PC-3 (cell line): Measurements from ENCODE around the gene CDC42BPB. TPM values are rescaled to one million over a fixed set of nuclear protein-coding genes. Genes with fewer than 3 reads are reported as not detected.

Experiments
- ATAC-seq: fragments of 200-7000 bp; cut with Tn5 transposase; 2 replicates; pipeline ENCODE4 v1.9.1; 2020; ENCODE audit warnings: mild to moderate bottlenecking, moderate library complexity
- BruUV-seq: library from RNA; stranded (reverse); fragments of 400-500 nt; replicated peaks from 2 replicates; lab custom pipeline; 2021; lab: Mats Ljungman, UMichigan
- CTCF ChIA-PET: fragments of 300-600 bp; sonication (Branson Sonifier 250); formaldehyde crosslinking; loops from one replicate; lab custom pipeline; 2022; ENCODE audit warnings: antibody characterized with exemption; lab: Charles Lee
- POLR2A ChIA-PET: fragments of 300-600 bp; sonication (Branson Sonifier 250); formaldehyde crosslinking; loops from one replicate; lab custom pipeline; 2022; ENCODE audit warnings: antibody characterized with exemption; ENCODE audit not compliant: unreplicated experiment; lab: Charles Lee
- DNase-seq: peaks from one replicate; pipeline ENCODE4 v3.0.0-alpha.2; 2015
- H2AFZ ChIP-seq: fragments of 300-600 bp; sonication (generic); 2 replicates; pipeline ENCODE4 v1.6.0; 2016; ENCODE audit warnings: antibody characterized with exemption, low read length
- H3F3A ChIP-seq: fragments of 300-600 bp; sonication (generic); one replicate; pipeline ENCODE4 v1.6.0; 2017; ENCODE audit warnings: antibody characterized with exemption, low read length, control low read depth, mild to moderate bottlenecking; ENCODE audit not compliant: unreplicated experiment
- H3K27ac ChIP-seq: fragments of 300-600 bp; sonication (generic); 2 replicates; pipeline ENCODE4 v1.5.1; 2016; ENCODE audit warnings: mild to moderate bottlenecking, low read length
- H3K27me3 ChIP-seq: fragments of 300-600 bp; sonication (generic); 2 replicates; pipeline ENCODE4 v1.6.1; 2016; ENCODE audit warnings: low read length, mixed read lengths
- H3K36me3 ChIP-seq: fragments of 300-600 bp; sonication (generic); 2 replicates; pipeline ENCODE4 v1.6.1; 2016; ENCODE audit warnings: low read depth, mixed run types, low read length, mixed read lengths
- H3K4me1 ChIP-seq: fragments of 300-600 bp; sonication (generic); 2 replicates; pipeline ENCODE4 v1.5.1; 2016; ENCODE audit warnings: low read length; ENCODE audit not compliant: insufficient read depth
- H3K4me2 ChIP-seq: fragments of 300-600 bp; sonication (generic); 2 replicates; pipeline ENCODE4 v1.6.0; 2016; ENCODE audit warnings: low read length
- H3K4me3 ChIP-seq: fragments of 300-600 bp; sonication (generic); 2 replicates; pipeline ENCODE4 v1.5.1; 2016; ENCODE audit warnings: mild to moderate bottlenecking, low read length, mixed read lengths
- H3K79me2 ChIP-seq: fragments of 300-600 bp; sonication (generic); 2 replicates; pipeline ENCODE4 v1.6.1; 2017; ENCODE audit warnings: low read length, mixed read lengths
- H3K9ac ChIP-seq: fragments of 300-600 bp; sonication (generic); 2 replicates; pipeline ENCODE4 v1.6.0; 2016; ENCODE audit warnings: mild to moderate bottlenecking, low read length
- H3K9me2 ChIP-seq: fragments of 300-600 bp; sonication (generic); replicated peaks from 2 replicates; pipeline ENCODE4 v1.6.1; 2016; ENCODE audit warnings: mixed run types, low read length, mixed read lengths
- H3K9me3 ChIP-seq: fragments of 300-600 bp; sonication (generic); 2 replicates; pipeline ENCODE4 v1.6.1; 2016; ENCODE audit warnings: low read length, mixed read lengths
- H4K20me1 ChIP-seq: fragments of 300-600 bp; sonication (generic); 2 replicates; pipeline ENCODE4 v1.6.1; 2016; ENCODE audit warnings: low read length, mixed read lengths
- CTCF ChIP-seq: fragments of 300-600 bp; sonication (generic); conservative IDR thresholded peaks from 2 replicates; pipeline ENCODE4 v1.5.1; 2017; ENCODE audit warnings: antibody characterized with exemption, low read depth, mild to moderate bottlenecking, low read length
- EZH2 ChIP-seq: fragments of 300-600 bp; sonication (generic); IDR thresholded peaks from one replicate; pipeline ENCODE4 v1.6.1; 2017; ENCODE audit warnings: antibody characterized with exemption, mild to moderate bottlenecking, low read length; ENCODE audit not compliant: unreplicated experiment
- EZH2phosphoT487 ChIP-seq: fragments of 300-600 bp; sonication (generic); IDR thresholded peaks from 2 replicates; pipeline ENCODE4 v1.6.1; 2018; ENCODE audit warnings: mild to moderate bottlenecking, antibody characterized with exemption, low read length, borderline replicate concordance
- intact Hi-C: fragments of 100-400 bp; cut with micrococcal nuclease; formaldehyde crosslinking; loops from 2 replicates; pipeline ENCODE4 v1.9.0; 2023
- total RNA-seq: library from RNA; depleted of rRNA; stranded (reverse); fragments of >200 nt; gene quantifications from 2 replicates; pipeline ENCODE4 v1.2.3, GENCODE V29; 2014

CDC42BPB gene
- total RNA-seq, 1 experiment from 2014 or later, result 73.0 TPM

- TF ChIP-seq EZH2 (no peak), CTCF (no peak), EZH2phosphoT487 (no peak)
- no TSS peak for BruUV-seq
- H3K9me2 ChIP-seq, result no peaks in the 10 kb centered on the region
- ChIA-PET POLR2A (no interaction called here), CTCF (no interaction called here)
- ATAC-seq (no peak), DNase-seq (no peak)
- H3K9me3 ChIP-seq, result no peaks in the 10 kb centered on the region
- H3K4me1 ChIP-seq, result no peaks in the 10 kb centered on the region
- H4K20me1 ChIP-seq, result no peaks in the 10 kb centered on the region
- H3K4me3 ChIP-seq, result no peak overlapping the region
- H3K4me2 ChIP-seq, result no peak overlapping the region
- H3K79me2 ChIP-seq, result no peaks in the 10 kb centered on the region
- intact Hi-C loops, result no loop called here
- H3K36me3 ChIP-seq, result peaks cover 62% of the 10 kb centered on the region
- no peaks in the 10 kb centered on the region for H3F3A ChIP-seq
- no peaks in the 10 kb centered on the region for H3K27me3 ChIP-seq
- H2AFZ ChIP-seq, result no peak overlapping the region
- H3K27ac ChIP-seq, result no peak overlapping the region
- H3K9ac ChIP-seq, result no peak overlapping the region
These were observed 98.9 kb downstream of the CDC42BPB start for GRCh38 chr14:102958461-102958860.

- no peaks in the 10 kb centered on the region for H3F3A ChIP-seq
- no peak overlapping the region for H3K4me3 ChIP-seq
- no peak for DNase-seq
- POLR2A ChIA-PET, result no interaction called here
- CTCF ChIA-PET, result no interaction called here
- intact Hi-C loops, result no loop called here
- H3K79me2 ChIP-seq, result no peaks in the 10 kb centered on the region
- TF ChIP-seq EZH2 (no peak), EZH2phosphoT487 (no peak), CTCF (no peak)
- no peaks in the 10 kb centered on the region for H3K27me3 ChIP-seq
- BruUV-seq, result no TSS peak
- no peak overlapping the region for H3K9ac ChIP-seq
- no peak overlapping the region for H2AFZ ChIP-seq
- H3K36me3 ChIP-seq, result peaks cover 56% of the 10 kb centered on the region
- no peaks in the 10 kb centered on the region for H3K9me3 ChIP-seq
- H3K9me2 ChIP-seq, result no peaks in the 10 kb centered on the region
- H3K4me2 ChIP-seq, result no peak overlapping the region
- H3K27ac ChIP-seq, result no peak overlapping the region
- no peaks in the 10 kb centered on the region for H4K20me1 ChIP-seq
- no peak for ATAC-seq
- no peaks in the 10 kb centered on the region for H3K4me1 ChIP-seq
These were observed 100.1 kb downstream of the CDC42BPB start for GRCh38 chr14:102957222-102957621.

- CTCF ChIA-PET, result no interaction called here
- Histone ChIP-seq H3K4me3 (no peak overlapping the region), H3K9me2 (no peaks in the 10 kb centered on the region), H3K27ac (no peak overlapping the region), H3K79me2 (no peaks in the 10 kb centered on the region), H2AFZ (no peak overlapping the region), H3K4me2 (no peak overlapping the region), H3K9me3 (no peaks in the 10 kb centered on the region), H3K27me3 (no peaks in the 10 kb centered on the region), H4K20me1 (no peaks in the 10 kb centered on the region), H3K4me1 (no peaks in the 10 kb centered on the region), H3K9ac (no peak overlapping the region), H3F3A (no peaks in the 10 kb centered on the region), H3K36me3 (peaks cover 54% of the 10 kb centered on the region)
- BruUV-seq, result no TSS peak
- intact Hi-C loops, result no loop called here
- ATAC-seq, result no peak
- POLR2A ChIA-PET, result no interaction called here
- DNase-seq, result no peak
- TF ChIP-seq EZH2 (no peak), CTCF (no peak), EZH2phosphoT487 (no peak)
These were observed 101.5 kb downstream of the CDC42BPB start for GRCh38 chr14:102955636-102956408.
